GM18507 (cell line): ENCODE data around the gene DNAAF6.
"Not testable (repeated sequence)": the region's sequence is repeated elsewhere in the genome, so short reads cannot be mapped to it uniquely, and the experiment has no call there.

Experiments used
- DNase-seq: peaks from one replicate; pipeline ENCODE4 v3.0.0; 2011; ENCODE audit warnings: low read depth; ENCODE audit not compliant: insufficient read length; ENCODE audit errors: extremely low spot score
- FAIRE-seq: peaks from 2 replicates; lab custom pipeline; 2011; peaks lifted over from hg19 to GRCh38; lab: Jason Lieb, UNC

Gene DNAAF6

GRCh38 chrX:107205770-107206696, at the start of gene DNAAF6, which contains the start of gene NUP62CL:
DNAAF6 (plus strand) TSS chrX:107206611; CDS start chrX:107212876, 6,265 bp downstream.
NUP62CL (minus strand) TSS chrX:107206433; CDS start chrX:107175146, 31,287 bp downstream.
- FAIRE-seq (peak; percentile 95), DNase-seq (peak; percentile 53)

GRCh38 chrX:107157618-107158017, 48.8 kb upstream of the DNAAF6 start:
- not testable (repeated sequence) for FAIRE-seq, DNase-seq

DNA sequence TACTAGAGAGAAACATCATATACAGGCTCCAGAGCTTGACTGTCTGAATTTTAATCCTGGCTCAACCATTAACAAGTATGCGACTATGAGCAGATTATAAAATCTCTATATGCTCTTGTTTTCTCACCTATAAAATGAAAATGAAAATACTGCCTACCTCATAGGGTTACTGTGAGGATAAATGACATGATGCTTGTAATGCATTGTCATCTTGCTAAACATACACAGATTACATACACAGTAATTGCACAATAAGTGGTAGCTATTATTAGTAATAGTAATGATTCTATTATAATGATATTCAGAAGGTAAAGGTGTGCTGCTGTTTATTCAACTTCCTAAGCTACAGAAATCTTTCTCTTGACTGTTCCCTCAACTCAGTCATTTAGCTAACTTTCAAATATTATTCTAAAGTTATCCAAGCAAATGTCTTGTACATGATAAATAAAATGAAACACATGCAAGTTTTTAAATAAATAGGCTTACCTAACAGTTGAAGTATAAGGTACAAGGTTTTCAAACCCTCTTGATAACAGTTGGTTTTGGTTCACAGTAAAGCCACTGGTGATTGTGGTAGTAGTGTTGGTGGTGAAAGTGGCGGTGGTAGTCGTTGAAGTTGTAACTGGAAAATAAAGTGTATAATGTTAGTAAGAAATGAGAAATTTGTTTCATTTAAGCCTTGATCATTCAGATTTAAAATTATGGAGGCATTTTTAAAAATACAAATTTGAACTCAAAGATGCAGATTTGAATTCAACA, 39.1 kb upstream of the DNAAF6 start:
- FAIRE-seq (no peak), DNase-seq (no peak)

- DNase-seq = no peak
- FAIRE-seq = no peak
These were observed 38.2 kb upstream of the DNAAF6 start for GRCh38 chrX:107168257-107168656.

DNA sequence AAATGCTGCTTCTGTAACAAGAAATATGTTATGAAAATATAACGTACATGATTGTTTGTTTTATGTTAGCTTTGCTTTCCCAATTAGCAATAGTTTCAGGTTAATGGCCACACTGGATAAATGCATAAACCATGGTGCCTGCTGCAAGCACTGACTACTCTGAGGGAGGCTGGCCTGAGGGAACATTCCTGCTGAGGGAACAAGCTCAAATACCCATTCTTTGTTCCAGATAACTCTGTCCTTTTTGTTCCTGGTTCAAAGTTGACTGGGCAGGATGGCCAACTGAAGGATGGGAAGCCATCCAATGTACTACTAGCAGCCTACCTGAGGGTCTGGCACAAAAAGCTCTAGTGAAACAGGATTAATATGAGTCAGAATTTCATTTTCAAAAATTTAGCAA, 37.7 kb upstream of the DNAAF6 start:
- no peak for FAIRE-seq
- DNase-seq = no peak

DNA sequence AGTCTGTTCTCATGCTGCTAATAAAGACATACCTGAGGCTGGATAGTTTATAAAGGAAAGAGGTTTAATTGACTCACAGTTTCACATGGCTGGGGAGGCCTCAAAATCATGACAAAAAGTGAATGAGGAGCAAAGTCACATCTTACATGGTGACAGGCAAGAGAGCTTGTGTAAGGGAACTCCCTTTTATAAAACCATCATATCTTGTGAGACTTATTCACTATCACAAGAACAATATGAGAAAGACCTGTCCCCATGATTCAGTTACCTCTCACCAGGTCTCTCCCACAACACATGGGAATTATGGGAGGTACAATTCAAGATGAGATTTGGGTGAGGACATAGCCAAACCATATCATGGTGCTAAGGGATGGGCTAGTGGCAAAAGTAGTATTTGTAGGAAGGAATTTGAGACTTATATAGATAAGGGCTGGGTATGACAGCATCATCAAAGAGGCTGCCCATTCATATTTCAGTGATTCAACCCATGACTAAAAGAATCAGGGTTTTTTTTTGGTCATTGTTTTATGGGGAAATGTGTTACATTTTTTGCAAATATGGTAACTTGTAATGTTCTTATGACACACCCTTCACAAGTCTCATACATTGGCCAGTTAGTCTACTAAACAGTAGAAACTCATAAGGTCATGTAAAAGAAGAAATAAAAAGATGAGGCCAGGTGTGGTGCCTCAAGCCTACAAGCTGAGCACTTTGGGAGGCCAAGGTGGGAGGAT, 34.9 kb upstream of the DNAAF6 start:
- FAIRE-seq (no peak), DNase-seq (no peak)

DNA sequence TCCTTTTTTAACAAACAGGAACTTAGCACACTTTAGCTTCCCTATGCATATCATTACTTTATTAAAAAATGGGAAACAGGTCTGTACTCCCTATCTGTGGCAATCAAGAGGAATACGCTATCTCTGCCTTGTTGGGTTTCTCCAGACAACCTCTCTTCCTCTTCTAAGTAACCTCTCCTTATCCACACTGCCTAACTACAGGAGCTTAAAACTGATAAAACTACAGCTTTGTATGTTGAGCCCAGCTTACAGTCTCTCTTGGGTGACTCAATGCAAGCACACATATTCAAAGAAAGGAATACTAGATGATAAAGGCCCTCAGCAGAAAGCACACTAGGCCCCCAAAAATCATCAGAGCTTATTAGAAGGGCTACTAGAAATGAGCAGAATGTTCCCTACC, 9.1 kb upstream of the DNAAF6 start:
- FAIRE-seq (no peak), DNase-seq (no peak)

- not testable (repeated sequence) for DNase-seq, FAIRE-seq
These were observed 8.3 kb upstream of the DNAAF6 start for GRCh38 chrX:107198074-107198473.

DNA sequence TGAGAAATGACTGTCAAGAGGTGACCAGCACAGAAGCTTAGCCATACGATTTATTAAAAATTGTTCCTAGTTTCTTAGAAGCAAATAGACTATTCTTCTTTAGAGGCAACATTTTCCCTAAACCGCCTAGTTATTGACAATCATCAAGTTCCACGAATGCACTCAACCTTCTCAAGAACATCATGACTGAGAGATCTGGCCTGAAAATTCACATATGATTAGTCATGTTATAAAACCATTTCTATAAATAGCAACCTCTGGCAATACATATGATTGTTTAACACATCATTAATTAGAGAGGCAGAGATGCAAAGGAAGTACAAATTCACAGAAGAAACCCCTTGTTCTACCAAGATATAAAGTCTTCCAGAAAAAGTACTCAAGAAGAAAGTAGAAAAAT, 6.9 kb upstream of the DNAAF6 start:
- FAIRE-seq (no peak), DNase-seq (no peak)

DNA sequence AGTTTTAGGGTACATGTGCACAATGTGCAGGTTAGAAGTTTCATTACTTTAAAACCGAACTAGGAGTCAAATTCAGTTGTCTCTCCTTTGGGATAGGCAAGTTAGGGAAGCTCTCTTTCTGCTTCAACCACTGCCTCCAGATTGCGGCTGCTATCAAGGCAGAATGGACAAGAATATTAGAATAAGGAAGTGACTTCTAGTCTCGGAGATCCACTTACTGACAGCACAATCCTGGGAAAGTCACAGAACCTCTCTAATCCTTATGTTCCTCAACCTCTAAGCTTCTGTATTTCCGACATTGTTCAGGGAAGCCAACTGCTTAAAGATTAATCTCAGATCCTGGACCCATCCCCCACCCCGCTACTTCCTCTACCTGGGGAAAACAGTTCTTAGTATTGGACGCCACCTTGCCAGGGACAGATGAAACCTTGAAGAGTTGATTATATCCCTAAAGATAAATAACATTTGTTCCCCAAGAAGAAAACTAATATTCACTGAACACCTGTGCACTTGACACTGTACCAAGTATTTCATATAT, 2.3 kb upstream of the DNAAF6 start:
- no peak for FAIRE-seq
- no peak for DNase-seq

- FAIRE-seq = no peak
- no peak for DNase-seq
These were observed 270 bp downstream of the DNAAF6 start for GRCh38 chrX:107206697-107207065.

DNA sequence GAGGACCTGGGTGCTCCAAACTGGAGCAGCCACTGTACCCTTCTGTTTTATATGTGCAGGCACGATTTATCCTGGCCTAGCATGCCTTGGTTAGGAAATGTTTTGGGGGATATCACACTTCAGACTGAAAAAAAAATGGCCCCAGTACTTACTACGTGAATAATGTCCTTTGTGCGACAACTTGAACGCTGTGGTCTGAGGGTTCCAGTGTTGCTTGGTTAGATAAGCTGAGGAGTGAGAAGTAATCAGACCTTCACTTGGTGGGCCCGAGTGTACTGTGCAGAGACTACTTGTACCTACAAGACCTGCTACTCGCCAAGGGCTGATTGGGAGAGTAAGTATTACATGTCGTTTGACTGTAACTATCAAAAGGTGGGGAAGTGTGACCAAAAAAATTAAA, 678 bp downstream of the DNAAF6 start:
- FAIRE-seq (no peak), DNase-seq (no peak)

GRCh38 chrX:107207943-107208342, 1.5 kb downstream of the DNAAF6 start:
- FAIRE-seq (no peak), DNase-seq (no peak)

- DNase-seq (no peak), FAIRE-seq (no peak)
These were observed 7.1 kb downstream of the DNAAF6 start for GRCh38 chrX:107213477-107213876.

DNA sequence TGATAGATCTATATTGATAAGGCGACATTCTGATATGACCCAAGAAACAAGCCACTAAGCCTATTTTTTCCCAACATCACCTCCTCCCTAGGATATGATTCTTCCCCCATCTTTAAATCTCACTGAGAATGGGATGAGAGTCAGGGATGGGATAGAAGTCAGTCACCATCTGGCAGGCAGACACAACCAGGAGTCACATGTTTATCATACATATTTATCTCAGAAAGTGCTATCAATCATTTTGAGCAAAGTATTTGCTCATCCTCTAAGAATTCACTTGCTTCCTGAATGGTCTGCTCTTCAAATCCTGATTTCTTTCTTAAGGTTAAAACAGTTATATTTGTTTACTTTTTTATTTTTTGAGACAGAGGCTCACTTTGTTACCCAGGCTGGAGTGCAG, 20.3 kb downstream of the DNAAF6 start:
- DNase-seq = no peak
- FAIRE-seq = no peak

GRCh38 chrX:107227780-107228485, 21.5 kb downstream of the DNAAF6 start:
- peak; percentile 26 for FAIRE-seq
- no peak for DNase-seq

DNA sequence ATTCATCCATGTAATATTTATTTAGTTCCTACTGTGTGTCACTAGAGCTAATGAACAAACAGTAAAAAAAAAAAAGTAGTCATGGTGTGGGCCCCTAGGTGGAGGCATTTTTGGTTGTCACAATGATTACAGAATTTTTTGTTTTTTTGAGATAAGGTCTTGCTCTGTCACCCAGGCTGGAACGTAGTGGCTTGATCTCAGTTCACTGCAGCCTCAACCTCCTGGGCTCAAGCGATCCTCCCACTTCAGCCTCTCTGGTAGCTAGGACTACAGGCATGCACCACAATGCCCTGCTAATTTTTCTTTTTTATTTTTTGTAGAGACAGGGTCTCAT, 22.0 kb downstream of the DNAAF6 start:
- no peak for DNase-seq
- FAIRE-seq = no peak

DNA sequence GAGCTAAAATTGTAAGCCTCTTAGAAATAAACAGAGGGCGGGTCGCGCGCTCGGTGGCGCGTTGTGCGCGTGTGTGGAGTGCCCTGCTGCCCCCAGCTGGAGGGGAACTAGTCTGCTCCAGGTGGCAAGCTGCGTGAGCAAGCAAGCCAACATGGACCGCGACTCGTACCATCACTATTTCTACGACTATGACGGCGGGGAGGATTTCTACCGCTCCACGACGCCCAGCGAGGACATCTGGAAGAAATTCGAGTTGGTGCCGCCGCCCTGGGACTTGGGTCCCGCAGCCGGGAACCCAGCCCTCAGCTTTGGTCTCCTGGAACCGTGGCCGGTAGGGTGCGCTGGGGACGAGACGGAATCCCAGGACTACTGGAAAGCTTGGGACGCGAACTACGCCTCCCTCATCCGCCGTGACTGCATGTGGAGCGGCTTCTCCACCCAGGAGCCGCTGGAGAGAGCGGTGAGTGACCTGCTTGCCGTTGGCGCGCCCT, 66.1 kb downstream of the DNAAF6 start:
- no peak for DNase-seq
- no peak for FAIRE-seq

GRCh38 chrX:107273795-107274194, 67.4 kb downstream of the DNAAF6 start:
- no peak for FAIRE-seq

More at GRCh38 chrX:107273795-107274194, 67.4 kb downstream of the DNAAF6 start:
- DNase-seq = no peak
